HG03342 (cell line): ENCODE data around the gene CCDC57.

ENCODE experiments used
- ATAC-seq: cut with Tn5 transposase; IDR thresholded peaks from one replicate; pipeline ENCODE4 v1.9.1; 2021; ENCODE audit warnings: mild to moderate bottlenecking, moderate library complexity; ENCODE audit not compliant: unreplicated experiment

Gene CCDC57

GRCh38 chr17:82070611-82071010 is 142.0 kb downstream of the CCDC57 start:
- ATAC-seq = no peak

- ATAC-seq = peak; percentile 64
Measured at GRCh38 chr17:82065638-82066303, 146.9 kb downstream of the CCDC57 start, which contains the start of gene DUS1L. Gene DUS1L, minus strand, starts transcription at chr17:82065804. Its CDS starts 745 bp downstream, at chr17:82065059.

DNA sequence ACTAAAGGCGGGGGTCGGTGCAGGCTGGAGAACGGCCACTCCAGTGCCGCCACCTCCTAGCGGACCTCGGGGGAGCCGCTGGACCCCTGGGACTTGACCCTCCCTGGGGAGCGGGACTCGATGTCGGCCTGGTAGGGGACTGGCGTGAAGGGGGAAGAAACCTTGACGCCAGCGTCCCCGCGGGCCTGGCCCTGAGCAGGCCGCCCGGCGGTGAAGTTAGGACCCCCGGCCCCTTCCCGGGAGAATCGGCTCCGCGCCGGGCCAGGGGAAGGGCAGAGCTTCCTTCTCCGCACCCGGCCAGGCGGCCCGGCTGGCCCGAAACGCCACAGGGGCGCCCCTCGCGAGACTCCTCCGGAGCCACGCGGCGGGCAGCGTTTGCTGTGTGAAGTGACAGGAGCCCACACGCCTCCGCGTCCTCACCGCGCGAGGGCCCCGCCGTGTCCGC is 147.4 kb downstream of the CCDC57 start:
- ATAC-seq = peak; percentile 31

- ATAC-seq = no peak
Measured at GRCh38 chr17:82064433-82065192, 148.0 kb downstream of the CCDC57 start.

- ATAC-seq = no peak
Measured at GRCh38 chr17:82063424-82064415, 148.9 kb downstream of the CCDC57 start.

- no peak for ATAC-seq
Measured at GRCh38 chr17:82062984-82063368, 149.7 kb downstream of the CCDC57 start.

GRCh38 chr17:82062076-82062983 is 150.3 kb downstream of the CCDC57 start:
- ATAC-seq = no peak

GRCh38 chr17:82061047-82061925 is 151.4 kb downstream of the CCDC57 start:
- ATAC-seq = no peak

DNA sequence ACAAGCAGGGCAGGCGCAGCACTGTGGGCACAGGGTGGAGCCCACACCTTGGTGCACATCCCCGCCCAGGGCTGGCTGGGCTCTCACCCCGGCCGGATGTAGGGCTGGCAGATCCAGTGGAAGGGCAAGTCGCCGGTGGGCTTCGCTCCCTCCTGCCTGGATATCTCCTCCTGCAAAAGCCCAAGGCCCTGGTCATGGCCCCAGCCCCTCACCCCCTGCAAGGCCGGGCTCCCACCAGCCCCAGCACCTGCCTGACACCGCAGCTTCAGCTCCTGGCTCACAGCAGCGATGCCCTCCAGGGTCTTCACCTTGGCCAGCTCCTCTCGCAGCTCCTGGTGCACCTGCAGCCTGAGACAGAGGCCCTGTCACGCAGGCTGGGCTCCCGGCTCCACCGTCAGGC is 152.0 kb downstream of the CCDC57 start:
- no peak for ATAC-seq

DNA sequence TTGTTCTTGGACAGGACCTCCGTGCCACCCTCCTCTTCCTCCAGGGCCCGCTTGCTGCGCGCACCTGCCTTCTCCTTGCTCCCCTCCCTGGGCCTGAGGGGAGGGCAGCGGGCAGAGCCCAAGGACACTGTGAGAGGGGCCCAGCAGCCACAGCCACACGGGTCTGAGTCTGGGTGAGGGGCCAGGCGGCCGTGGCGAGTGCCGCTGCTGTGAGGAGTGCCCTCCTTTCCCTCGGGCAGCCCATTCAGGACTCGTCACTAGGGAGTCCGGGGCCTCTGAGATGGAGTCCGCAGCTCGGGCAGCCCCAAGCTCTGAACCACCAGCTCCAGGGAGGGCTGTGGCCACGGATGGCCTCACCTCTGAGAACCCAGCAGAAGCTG is 152.7 kb downstream of the CCDC57 start:
- no peak for ATAC-seq

GRCh38 chr17:82059272-82060000 is 153.2 kb downstream of the CCDC57 start:
- no peak for ATAC-seq

DNA sequence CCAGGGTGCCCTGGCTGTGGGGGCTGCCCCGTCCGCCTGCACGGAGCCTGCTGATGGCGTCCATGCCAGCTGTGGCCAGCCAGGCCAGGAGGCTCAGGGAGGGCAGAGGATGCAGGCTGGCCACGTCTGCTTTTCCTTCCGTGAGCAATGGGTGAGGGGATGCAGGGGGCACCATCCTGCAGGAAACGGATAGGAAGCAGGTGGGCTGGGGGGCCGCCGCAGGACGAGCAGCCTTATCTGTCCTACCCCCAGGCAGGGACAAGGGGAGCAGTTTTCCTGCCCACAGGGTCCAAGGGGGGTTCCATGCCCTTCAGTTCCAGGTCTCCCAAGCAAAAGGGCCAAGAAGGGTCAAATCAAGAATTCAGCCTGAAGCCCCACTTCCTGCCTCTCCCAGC is 153.8 kb downstream of the CCDC57 start:
- no peak for ATAC-seq

- ATAC-seq = no peak
Measured at GRCh38 chr17:82058230-82058854, 154.3 kb downstream of the CCDC57 start.

GRCh38 chr17:82056729-82057621 is 155.7 kb downstream of the CCDC57 start:
- no peak for ATAC-seq

DNA sequence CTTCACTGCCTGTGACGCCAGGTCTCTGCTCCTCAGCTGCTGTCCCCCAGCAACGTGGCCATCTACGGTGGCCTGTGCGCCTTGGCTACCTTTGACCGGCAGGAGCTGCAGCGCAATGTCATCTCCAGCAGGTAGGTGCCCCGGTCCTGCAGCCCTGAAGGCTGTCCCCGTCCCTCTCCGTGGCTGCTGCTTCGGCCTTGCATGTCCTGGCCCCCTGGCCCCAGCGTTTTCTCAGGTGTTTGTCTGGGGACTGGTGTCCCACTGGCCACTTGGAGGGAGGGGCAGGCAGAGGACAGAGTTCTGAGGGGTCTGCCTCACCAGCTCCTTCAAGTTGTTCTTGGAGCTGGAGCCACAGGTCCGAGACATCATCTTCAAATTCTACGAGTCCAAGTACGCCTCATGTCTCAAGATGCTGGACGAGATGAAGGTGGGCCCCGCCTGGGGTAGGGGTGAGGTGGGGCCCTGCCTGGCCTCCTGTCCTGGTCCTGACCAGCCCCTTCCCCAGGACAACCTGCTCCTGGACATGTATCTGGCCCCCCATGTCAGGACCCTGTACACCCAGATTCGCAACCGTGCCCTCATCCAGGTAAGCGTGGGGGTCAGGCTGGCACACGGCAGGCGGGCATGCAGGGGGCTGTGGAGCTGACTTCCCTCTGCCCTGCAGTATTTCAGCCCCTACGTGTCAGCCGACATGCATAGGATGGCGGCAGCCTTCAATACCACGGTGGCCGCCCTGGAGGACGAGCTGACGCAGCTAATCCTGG is 156.5 kb downstream of the CCDC57 start:
- no peak for ATAC-seq
